ENCODE measurements around the gene PAEP.

DNA sequence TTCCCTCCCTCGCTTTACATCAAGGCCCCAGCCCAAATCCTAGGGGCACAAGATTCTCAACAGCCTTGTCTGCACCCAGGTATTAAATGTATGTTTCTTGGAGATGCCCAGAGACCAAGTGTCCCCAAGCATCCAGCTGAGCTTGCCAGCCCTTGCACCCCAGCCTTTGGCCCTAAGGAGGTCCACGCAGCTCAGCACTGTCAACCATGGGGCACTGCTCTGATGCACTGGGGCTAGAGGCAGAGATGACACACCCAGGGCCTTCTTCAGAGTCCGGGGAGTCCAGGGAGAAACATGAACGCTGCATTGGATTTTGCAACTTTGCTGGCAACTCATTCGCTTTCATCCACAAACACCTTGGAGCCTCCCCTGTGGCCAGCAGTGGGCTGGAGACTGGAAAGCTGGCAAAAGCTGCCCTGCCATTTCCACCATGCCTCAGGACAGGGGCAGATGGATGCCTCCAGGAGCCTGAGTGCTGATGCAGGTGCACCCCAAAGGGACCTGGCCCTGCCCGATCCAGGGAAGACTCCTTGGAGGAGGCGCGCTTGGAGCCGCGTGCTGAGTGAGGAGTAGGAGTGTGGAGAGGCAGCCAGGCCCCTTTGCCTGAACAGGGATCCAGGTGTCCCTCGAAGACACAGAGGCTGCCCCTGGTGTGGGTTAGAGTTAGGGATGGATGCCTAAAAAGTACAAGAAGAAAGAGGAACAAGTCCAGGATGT is 19.3 kb downstream of the PAEP start:
- TF ChIP-seq, protein P1, sequence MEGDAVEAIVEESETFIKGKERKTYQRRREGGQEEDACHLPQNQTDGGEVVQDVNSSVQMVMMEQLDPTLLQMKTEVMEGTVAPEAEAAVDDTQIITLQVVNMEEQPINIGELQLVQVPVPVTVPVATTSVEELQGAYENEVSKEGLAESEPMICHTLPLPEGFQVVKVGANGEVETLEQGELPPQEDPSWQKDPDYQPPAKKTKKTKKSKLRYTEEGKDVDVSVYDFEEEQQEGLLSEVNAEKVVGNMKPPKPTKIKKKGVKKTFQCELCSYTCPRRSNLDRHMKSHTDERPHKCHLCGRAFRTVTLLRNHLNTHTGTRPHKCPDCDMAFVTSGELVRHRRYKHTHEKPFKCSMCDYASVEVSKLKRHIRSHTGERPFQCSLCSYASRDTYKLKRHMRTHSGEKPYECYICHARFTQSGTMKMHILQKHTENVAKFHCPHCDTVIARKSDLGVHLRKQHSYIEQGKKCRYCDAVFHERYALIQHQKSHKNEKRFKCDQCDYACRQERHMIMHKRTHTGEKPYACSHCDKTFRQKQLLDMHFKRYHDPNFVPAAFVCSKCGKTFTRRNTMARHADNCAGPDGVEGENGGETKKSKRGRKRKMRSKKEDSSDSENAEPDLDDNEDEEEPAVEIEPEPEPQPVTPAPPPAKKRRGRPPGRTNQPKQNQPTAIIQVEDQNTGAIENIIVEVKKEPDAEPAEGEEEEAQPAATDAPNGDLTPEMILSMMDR (optimal IDR thresholded peaks at IDR 0.05 in 1 of 3, IDR thresholded peaks at IDR 0.05 in 1 of 3, conservative IDR thresholded peaks at IDR 0.05 in 1 of 3; ENCODE audit: extremely low read depth in 1 of 3, insufficient read depth in 2 of 3, low read length in 3 of 3): no peak
- no peak for TF ChIP-seq EZH2 (IDR thresholded peaks at IDR 0.05; ENCODE audit: low read length)
